GM13977 (cell line): ENCODE measurements around the gene DIO1.

ENCODE experiments used
- DNase-seq: peaks from one replicate; pipeline ENCODE4 v3.0.0; 2012; ENCODE audit warnings: low spot score
- CTCF ChIP-seq: IDR thresholded peaks from 2 replicates; pipeline ENCODE4 v1.5.1; 2012; ENCODE audit warnings: mild to moderate bottlenecking, control low read depth; ENCODE audit not compliant: insufficient read depth; ENCODE audit errors: extremely low read depth, missing control alignments
- in situ Hi-C: fragments of 300-500 bp; cut with MboI; formaldehyde crosslinking; loops from one replicate; pipeline ENCODE4 v1.12.0; 2022; ENCODE audit warnings: low sequenced_read_pairs, low pct_unique_long_range_greater_than_20kb, mixed read lengths, inconsistent platforms; ENCODE audit not compliant: unreplicated experiment

DIO1 gene

GRCh38 chr1:53936430-53936829 is 42.4 kb downstream of the DIO1 start:
- DNase-seq = no peak

GRCh38 chr1:53938136-53938830 is 44.3 kb downstream of the DIO1 start:
- DNase-seq = no peak
- in situ Hi-C loops = no loop called here
- no peak for TF ChIP-seq CTCF

More at GRCh38 chr1:53936430-53936829, 42.4 kb downstream of the DIO1 start:
- no peak for TF ChIP-seq CTCF
- in situ Hi-C loops = no loop called here

- in situ Hi-C loops = no loop called here
- DNase-seq = no peak
- no peak for TF ChIP-seq CTCF
Observed at GRCh38 chr1:53942127-53942957, 48.4 kb downstream of the DIO1 start.

- no peak for DNase-seq
- no peak for TF ChIP-seq CTCF
- in situ Hi-C loops = no loop called here
Observed at GRCh38 chr1:53943090-53943489, 49.1 kb downstream of the DIO1 start.

- in situ Hi-C loops = no loop called here
- no peak for TF ChIP-seq CTCF
- no peak for DNase-seq
Observed at GRCh38 chr1:53943490-53944043, 49.6 kb downstream of the DIO1 start.

GRCh38 chr1:53944469-53945182 is 50.6 kb downstream of the DIO1 start:
- in situ Hi-C loops = no loop called here
- no peak for DNase-seq
- no peak for TF ChIP-seq CTCF
